HL-60 (cell line): Measurements from ENCODE around the gene ARRB1.

Source experiments
- CTCF ChIP-seq: IDR thresholded peaks from one replicate; pipeline ENCODE4 v1.5.1; 2011; ENCODE audit warnings: low read length, control low read depth, inconsistent platforms; ENCODE audit not compliant: insufficient read depth
- POLR2AphosphoS5 ChIP-seq: IDR thresholded peaks from 2 replicates; pipeline ENCODE4 v1.6.1; 2012; ENCODE audit warnings: low read depth

- no peak for TF ChIP-seq CTCF
- no peak for TF ChIP-seq POLR2AphosphoS5
These were observed 23.2 kb upstream of the ARRB1 start for GRCh38 chr11:75374646-75375045.
